ENCODE results near the gene ATP1B4. TPM values are rescaled to one million over a fixed set of nuclear protein-coding genes. Genes with fewer than 3 reads are reported as not detected.
"Not testable (repeated sequence)": the region's sequence is repeated elsewhere in the genome, so short reads cannot be mapped to it uniquely, and the experiment has no call there.

Gene ATP1B4
- total RNA-seq, 1 donor from 2014 or later: not detected

GRCh38 chrX:120331116-120331515, 30.8 kb upstream of the ATP1B4 start:
- Histone ChIP-seq H3K4me1 (no peaks in the 10 kb centered on the region), H3K27me3 (no peaks in the 10 kb centered on the region), H3K27ac (no peak overlapping the region), H3K4me3 (no peak overlapping the region), H3K36me3 (no peaks in the 10 kb centered on the region), H3K9me3 (no peaks in the 10 kb centered on the region)
- no peak for ATAC-seq
- no peak for DNase-seq
- intact Hi-C loops (cut with DNase I): no loop called here
- no peak for TF ChIP-seq CTCF (IDR thresholded peaks at IDR 0.05)

- Histone ChIP-seq H3K4me1 (no peaks in the 10 kb centered on the region), H3K4me3 (no peak overlapping the region), H3K27ac (no peak overlapping the region), H3K27me3 (no peaks in the 10 kb centered on the region), H3K36me3 (no peaks in the 10 kb centered on the region), H3K9me3 (no peaks in the 10 kb centered on the region)
- no peak for TF ChIP-seq CTCF (IDR thresholded peaks at IDR 0.05)
- ATAC-seq: no peak
- DNase-seq: no peak
- intact Hi-C loops (cut with DNase I): no loop called here
Observed at GRCh38 chrX:120332394-120332793, 29.5 kb upstream of the ATP1B4 start.

GRCh38 chrX:120334151-120334550, 27.7 kb upstream of the ATP1B4 start:
- no peak for TF ChIP-seq CTCF (IDR thresholded peaks at IDR 0.05)
- Histone ChIP-seq H3K27ac (no peak overlapping the region), H3K4me1 (no peaks in the 10 kb centered on the region), H3K36me3 (no peaks in the 10 kb centered on the region), H3K4me3 (no peak overlapping the region), H3K27me3 (no peaks in the 10 kb centered on the region), H3K9me3 (no peaks in the 10 kb centered on the region)
- ATAC-seq (no peak), DNase-seq (no peak)
- intact Hi-C loops (cut with DNase I): no loop called here

- TF ChIP-seq CTCF (IDR thresholded peaks at IDR 0.05): no peak
- no peaks in the 10 kb centered on the region for H3K27me3 ChIP-seq
- intact Hi-C loops (cut with DNase I): no loop called here
Observed at GRCh38 chrX:120334603-120335002, 27.3 kb upstream of the ATP1B4 start.

GRCh38 chrX:120335289-120335688, 26.6 kb upstream of the ATP1B4 start:
- no peaks in the 10 kb centered on the region for H3K9me3 ChIP-seq
- no peak overlapping the region for H3K4me3 ChIP-seq
- no peak for DNase-seq
- H3K27me3 ChIP-seq: no peaks in the 10 kb centered on the region
- no peak overlapping the region for H3K27ac ChIP-seq
- TF ChIP-seq CTCF (IDR thresholded peaks at IDR 0.05): no peak
- H3K4me1 ChIP-seq: no peaks in the 10 kb centered on the region
- no peak for ATAC-seq
- H3K36me3 ChIP-seq: no peaks in the 10 kb centered on the region
- intact Hi-C loops (cut with DNase I): no loop called here

More at GRCh38 chrX:120334603-120335002, 27.3 kb upstream of the ATP1B4 start:
- ATAC-seq (no peak), DNase-seq (no peak)
- Histone ChIP-seq H3K4me3 (no peak overlapping the region), H3K9me3 (no peaks in the 10 kb centered on the region), H3K27ac (no peak overlapping the region), H3K36me3 (no peaks in the 10 kb centered on the region), H3K4me1 (no peaks in the 10 kb centered on the region)

- intact Hi-C loops (cut with DNase I): no loop called here
- Histone ChIP-seq H3K27me3 (no peaks in the 10 kb centered on the region), H3K9me3 (no peaks in the 10 kb centered on the region), H3K36me3 (no peaks in the 10 kb centered on the region), H3K4me1 (no peaks in the 10 kb centered on the region), H3K4me3 (no peak overlapping the region), H3K27ac (no peak overlapping the region)
- ATAC-seq (no peak), DNase-seq (no peak)
- no peak for TF ChIP-seq CTCF (IDR thresholded peaks at IDR 0.05)
Observed at GRCh38 chrX:120336899-120337298, 25.0 kb upstream of the ATP1B4 start.

GRCh38 chrX:120344566-120344965, 17.3 kb upstream of the ATP1B4 start:
- DNase-seq; H3K9me3 ChIP-seq; H3K27me3 ChIP-seq; H3K4me1 ChIP-seq; H3K36me3 ChIP-seq; H3K27ac ChIP-seq; ATAC-seq; H3K4me3 ChIP-seq; intact Hi-C loops (cut with DNase I): not testable (repeated sequence)

Measured in upper lobe of right lung (tissue), 1 donor.